Activated CD4-positive, alpha-beta memory T cell treated with anti-CD3 and anti-CD28 coated beads, Interleukin-2, amount 10 ng/mL, durations not matched to agents 7 days and 5 days (primary cell): Measurements from ENCODE around the gene GPR17. TPM values are rescaled to one million over a fixed set of nuclear protein-coding genes. Genes with fewer than 3 reads are reported as not detected.

Experiments
- CTCF ChIA-PET: fragments of 350-600 bp; sonication (Branson Sonifier 250); formaldehyde crosslinking; loops from one replicate; lab custom pipeline; 2021; ENCODE audit warnings: antibody characterized with exemption, inconsistent platforms; lab: Charles Lee
- POLR2A ChIA-PET: fragments of 350-600 bp; sonication (Branson Sonifier 250); formaldehyde crosslinking; loops from one replicate; lab custom pipeline; 2021; ENCODE audit warnings: antibody characterized with exemption; lab: Charles Lee
- DNase-seq: peaks from one replicate; pipeline ENCODE4 v3.0.0-alpha.2; 2020
- H3K27ac Mint-ChIP-seq: one replicate; pipeline ENCODE4 v1.8.0; 2021; ENCODE audit warnings: mild to moderate bottlenecking, mixed read lengths
- H3K27me3 Mint-ChIP-seq: one replicate; pipeline ENCODE4 v1.8.0; 2021; ENCODE audit warnings: mixed read lengths
- H3K36me3 Mint-ChIP-seq: one replicate; pipeline ENCODE4 v1.8.0; 2021; ENCODE audit warnings: low read depth, mixed read lengths
- H3K4me1 Mint-ChIP-seq: one replicate; pipeline ENCODE4 v1.8.0; 2021; ENCODE audit warnings: mixed read lengths
- H3K4me3 Mint-ChIP-seq: one replicate; pipeline ENCODE4 v1.8.0; 2021; ENCODE audit warnings: mild to moderate bottlenecking, mixed read lengths
- H3K9me3 Mint-ChIP-seq: one replicate; pipeline ENCODE4 v1.8.0; 2021; ENCODE audit warnings: mixed read lengths
- total RNA-seq, 2 experiments: library from RNA; stranded (reverse); gene quantifications; one replicate each; pipeline ENCODE4 v1.2.3, GENCODE V29; 2021

GPR17 gene
- total RNA-seq, 2 experiments from 2014 or later, result not detected

DNA sequence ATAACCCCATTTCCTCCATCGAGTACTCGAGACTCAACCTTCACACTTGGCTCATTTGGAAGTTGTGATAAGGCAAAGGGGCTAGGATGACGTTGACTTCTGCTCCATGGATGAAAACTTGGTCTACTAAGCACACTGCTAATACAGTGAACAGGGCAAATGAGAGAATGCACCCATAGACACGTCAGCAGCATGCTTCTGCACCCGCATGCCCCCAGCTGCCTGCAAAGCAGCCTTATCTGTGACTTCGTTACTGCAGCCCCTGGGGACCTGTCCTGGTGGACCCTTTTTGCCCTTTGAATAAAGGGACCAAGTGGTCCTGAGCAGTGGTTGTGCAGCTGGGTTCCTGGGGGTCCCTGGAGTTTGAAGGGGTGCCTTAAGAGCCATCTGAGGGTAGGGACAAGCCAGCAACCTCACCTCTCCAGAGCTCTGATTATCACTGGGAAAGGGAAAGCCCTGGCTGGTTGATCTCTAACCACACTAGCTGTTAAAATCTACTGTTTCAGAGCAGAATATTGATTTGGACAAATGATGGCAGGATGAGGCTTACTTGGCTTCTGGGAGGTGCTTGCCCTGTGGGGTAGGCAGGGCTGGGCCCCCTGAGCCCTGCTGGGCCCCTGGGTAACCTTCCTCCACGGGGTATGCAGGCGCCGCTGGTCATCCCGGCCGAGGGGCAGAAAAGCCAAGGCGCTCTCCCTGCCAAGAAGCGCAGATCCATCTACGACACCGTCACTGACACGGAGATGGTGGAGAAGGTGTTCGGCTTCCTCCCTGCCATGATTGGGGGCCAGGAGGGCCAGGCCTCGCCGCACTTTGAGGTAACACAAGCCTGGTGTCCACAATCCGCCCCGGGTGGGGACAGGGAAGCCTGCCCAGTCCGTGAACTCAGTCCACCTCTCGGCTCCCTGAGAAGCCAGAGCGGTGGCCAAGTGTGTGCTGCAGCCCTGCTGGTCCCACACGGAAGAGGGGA, 37.6 kb upstream of the GPR17 start:
- Mint-ChIP-seq H3K27me3 (peaks cover 14% of the 10 kb centered on the region), H3K36me3 (no peaks in the 10 kb centered on the region), H3K4me1 (peaks cover 2% of the 10 kb centered on the region), H3K9me3 (no peaks in the 10 kb centered on the region), H3K4me3 (no peak overlapping the region), H3K27ac (no peak overlapping the region)
- CTCF ChIA-PET, result no interaction called here
- no peak for DNase-seq
- POLR2A ChIA-PET, result no interaction called here

DNA sequence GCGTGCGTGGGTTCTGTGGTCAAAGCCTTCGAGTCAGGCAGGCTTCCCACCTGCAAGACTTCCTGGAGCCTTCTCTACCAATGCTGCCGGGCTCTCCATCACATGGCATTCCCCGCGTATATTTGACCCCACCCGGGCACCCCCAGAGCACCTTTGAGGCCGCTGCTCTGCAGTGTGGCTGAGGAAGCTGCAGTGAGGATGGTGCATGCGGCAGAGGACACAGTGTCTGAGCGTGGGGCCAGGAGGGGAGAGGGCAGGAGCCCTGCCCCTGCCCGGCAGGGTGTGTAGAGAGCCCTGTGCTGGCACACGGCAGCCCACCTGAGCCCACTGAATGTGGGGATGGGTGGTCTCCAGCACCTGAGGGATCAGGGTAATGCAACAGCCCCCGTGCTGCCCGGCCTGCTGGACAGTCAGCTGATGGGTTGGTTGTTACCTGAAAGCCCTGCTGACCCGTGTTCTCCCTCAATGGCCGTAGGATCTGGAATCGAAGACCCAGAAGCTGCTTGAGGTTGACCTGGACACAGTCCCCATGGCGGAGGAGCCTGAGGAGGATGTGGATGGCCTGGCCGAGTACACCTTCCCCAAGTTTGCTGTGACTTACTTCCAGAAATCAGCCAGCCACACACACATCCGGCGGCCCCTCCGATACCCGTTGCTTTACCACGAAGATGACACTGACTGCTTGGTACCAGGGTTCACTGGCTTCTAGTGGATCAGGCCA, 36.8 kb upstream of the GPR17 start:
- peaks cover 20% of the 10 kb centered on the region for H3K27me3 Mint-ChIP-seq
- no peaks in the 10 kb centered on the region for H3K36me3 Mint-ChIP-seq
- DNase-seq, result no peak
- H3K27ac Mint-ChIP-seq, result no peak overlapping the region
- H3K9me3 Mint-ChIP-seq, result no peaks in the 10 kb centered on the region
- no peak overlapping the region for H3K4me3 Mint-ChIP-seq
- CTCF ChIA-PET, result no interaction called here
- peaks cover 2% of the 10 kb centered on the region for H3K4me1 Mint-ChIP-seq
- POLR2A ChIA-PET, result no interaction called here

DNA sequence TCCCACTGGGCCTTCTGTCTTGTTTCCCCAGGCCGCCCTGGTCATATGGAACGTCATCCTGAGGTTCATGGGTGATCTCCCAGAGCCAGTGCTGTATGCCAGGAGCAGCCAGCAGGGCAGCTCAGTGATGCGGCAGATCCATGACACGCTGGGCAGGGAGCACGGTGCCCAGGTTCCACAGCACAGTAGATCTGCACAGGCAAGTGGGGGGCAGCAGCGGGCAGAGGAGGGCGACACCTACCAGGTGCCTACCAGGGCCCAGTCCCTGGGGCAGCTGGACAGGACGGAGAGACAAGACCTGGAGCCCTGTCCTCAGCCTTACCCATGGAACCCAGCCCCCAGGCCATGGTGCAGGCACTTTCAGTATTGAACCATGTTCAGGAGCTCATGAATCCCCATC, 36.1 kb upstream of the GPR17 start:
- Mint-ChIP-seq H3K27ac (no peak overlapping the region), H3K4me1 (no peaks in the 10 kb centered on the region), H3K9me3 (no peaks in the 10 kb centered on the region), H3K4me3 (no peak overlapping the region), H3K27me3 (peaks cover 21% of the 10 kb centered on the region), H3K36me3 (no peaks in the 10 kb centered on the region)
- POLR2A ChIA-PET, result no interaction called here
- no peak for DNase-seq
- CTCF ChIA-PET, result no interaction called here

DNA sequence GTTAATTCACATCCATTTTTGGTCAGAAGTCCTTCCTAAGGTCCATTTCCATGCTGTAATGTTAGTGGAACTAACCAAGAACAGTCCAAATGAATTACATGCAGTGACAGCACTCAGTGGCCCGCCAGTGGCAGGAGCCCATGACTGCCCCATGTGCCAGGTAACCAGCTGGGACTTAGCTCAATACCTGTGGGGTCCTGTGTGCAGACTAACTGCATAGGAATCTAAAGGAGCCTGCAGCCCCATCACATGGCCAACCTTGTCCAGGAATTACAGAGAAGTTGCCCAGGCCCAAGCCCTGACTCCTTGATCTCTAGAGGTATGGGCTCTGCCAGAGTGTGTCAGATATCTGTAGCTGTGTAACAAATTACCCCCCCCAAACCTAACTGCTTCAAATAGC, 35.4 kb upstream of the GPR17 start:
- no peak for DNase-seq
- no peak overlapping the region for H3K27ac Mint-ChIP-seq
- CTCF ChIA-PET, result no interaction called here
- H3K36me3 Mint-ChIP-seq, result no peaks in the 10 kb centered on the region
- peaks cover 25% of the 10 kb centered on the region for H3K27me3 Mint-ChIP-seq
- H3K4me3 Mint-ChIP-seq, result no peak overlapping the region
- no peaks in the 10 kb centered on the region for H3K4me1 Mint-ChIP-seq
- H3K9me3 Mint-ChIP-seq, result no peaks in the 10 kb centered on the region
- POLR2A ChIA-PET, result interaction anchor here (1.0 kb wide), 1 partner anchor 12 kb away, joined by 4 read pairs; no protein-coding TSS in a partner anchor

DNA sequence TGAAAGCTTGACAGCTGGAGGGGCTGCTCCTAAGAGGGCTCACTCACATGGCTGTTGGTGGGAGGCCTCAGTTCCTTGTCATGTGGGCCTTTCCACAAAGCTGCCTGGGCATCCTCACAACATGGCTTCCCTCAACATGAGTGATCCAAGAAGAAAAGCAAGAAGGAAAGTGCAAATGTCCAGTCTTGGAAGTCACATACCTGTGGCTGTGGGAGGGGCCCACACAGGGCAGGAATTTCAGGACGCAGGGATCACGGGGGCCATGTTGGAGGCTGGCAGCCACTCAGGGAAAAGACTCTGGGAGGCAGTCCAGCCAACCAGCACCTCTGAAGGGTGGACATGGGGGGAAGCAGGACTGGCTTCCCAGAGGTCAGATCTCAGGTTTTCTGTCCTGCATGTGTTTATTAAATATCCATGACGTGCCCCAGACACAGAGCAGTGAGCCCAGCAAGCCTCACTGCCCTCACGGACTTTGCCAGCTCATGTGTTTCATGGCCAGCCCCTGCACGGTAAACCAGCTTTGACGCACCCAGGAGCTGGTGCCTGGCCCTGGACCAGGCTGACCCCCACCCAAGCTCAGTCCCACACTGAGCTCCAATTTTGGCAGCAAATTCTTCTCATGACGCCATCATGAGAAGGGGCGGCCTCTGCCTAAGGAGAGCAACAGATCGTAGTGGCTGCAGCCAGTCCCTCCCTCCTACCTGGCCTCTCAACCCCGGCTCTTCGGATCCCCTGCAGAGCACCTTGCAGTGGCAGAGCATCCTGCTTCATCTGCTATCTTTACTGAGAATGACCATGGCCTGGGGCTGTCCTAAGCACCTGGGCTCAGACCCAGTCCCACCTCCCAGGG, 34.7 kb upstream of the GPR17 start:
- Mint-ChIP-seq H3K4me1 (no peaks in the 10 kb centered on the region), H3K27ac (no peak overlapping the region), H3K27me3 (peaks cover 30% of the 10 kb centered on the region), H3K36me3 (no peaks in the 10 kb centered on the region), H3K4me3 (no peak overlapping the region), H3K9me3 (no peaks in the 10 kb centered on the region)
- DNase-seq, result no peak
- ChIA-PET CTCF (no interaction called here), POLR2A (interaction anchor here (1.0 kb wide), 1 partner anchor 12 kb away, joined by 4 read pairs; no protein-coding TSS in a partner anchor)

DNA sequence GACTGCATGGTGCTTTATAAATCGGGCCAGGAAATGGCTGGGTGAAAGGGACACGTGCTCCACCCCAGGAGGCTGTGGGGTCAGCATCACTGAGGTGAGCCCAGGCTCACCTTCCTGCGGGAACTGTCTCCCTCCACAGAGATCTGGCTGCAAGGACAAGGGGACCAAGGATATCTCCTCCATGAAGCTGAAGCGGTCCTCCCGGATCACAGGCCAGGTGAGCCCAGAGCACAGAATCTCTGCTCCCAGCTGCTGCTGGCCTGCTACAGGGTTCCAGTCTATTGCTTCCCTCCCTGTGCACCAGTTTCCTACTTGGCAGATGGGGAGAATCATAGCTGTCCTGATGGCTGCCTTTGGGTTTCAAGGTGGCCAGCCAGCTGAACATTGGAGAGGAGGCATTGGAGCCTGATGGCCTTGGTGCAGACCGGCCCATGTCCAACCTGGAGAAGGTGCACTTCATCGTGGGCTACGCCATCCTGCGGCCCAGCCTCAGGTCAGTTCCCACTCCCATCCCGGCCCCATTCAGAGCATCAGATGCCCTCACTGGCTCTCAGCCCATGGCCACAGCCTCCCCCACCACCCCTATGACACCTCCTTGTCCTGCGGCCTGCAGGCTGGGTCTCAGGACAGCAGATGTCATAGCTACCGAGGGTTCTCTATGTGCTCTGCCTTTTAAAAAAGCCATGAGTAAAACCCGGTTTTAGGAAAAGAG, 33.7 kb upstream of the GPR17 start:
- Mint-ChIP-seq H3K27me3 (peaks cover 40% of the 10 kb centered on the region), H3K27ac (no peak overlapping the region), H3K4me1 (no peaks in the 10 kb centered on the region), H3K4me3 (no peak overlapping the region), H3K9me3 (no peaks in the 10 kb centered on the region), H3K36me3 (no peaks in the 10 kb centered on the region)
- no peak for DNase-seq
- POLR2A ChIA-PET, result no interaction called here
- CTCF ChIA-PET, result no interaction called here

DNA sequence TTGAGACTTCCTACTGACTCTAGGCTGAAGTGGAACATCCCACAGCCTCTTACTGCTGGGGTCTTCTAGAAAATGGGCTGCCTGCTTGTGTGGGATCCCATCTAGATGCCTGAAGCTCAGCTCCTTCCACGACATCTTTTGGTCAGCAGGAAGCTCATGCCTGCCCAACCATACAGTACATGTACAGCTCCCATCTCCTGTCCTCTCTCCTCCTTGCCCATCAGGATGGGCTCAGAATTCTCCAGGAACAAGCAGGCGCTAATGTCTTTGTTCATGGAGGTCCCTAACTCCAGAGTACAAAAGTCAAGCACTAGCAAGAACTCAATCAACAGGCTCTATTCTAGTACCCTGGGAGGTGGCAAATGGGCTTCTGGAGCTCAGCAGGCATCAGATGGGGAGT, 31.7 kb upstream of the GPR17 start:
- no peak overlapping the region for H3K4me3 Mint-ChIP-seq
- H3K36me3 Mint-ChIP-seq, result no peaks in the 10 kb centered on the region
- no peak overlapping the region for H3K27ac Mint-ChIP-seq
- H3K27me3 Mint-ChIP-seq, result peaks cover 41% of the 10 kb centered on the region
- CTCF ChIA-PET, result interaction anchor here (1.2 kb wide), 1 partner anchor 36 kb away, joined by 3 read pairs; no protein-coding TSS in a partner anchor
- H3K9me3 Mint-ChIP-seq, result no peaks in the 10 kb centered on the region
- H3K4me1 Mint-ChIP-seq, result no peaks in the 10 kb centered on the region
- POLR2A ChIA-PET, result no interaction called here
- DNase-seq, result no peak

DNA sequence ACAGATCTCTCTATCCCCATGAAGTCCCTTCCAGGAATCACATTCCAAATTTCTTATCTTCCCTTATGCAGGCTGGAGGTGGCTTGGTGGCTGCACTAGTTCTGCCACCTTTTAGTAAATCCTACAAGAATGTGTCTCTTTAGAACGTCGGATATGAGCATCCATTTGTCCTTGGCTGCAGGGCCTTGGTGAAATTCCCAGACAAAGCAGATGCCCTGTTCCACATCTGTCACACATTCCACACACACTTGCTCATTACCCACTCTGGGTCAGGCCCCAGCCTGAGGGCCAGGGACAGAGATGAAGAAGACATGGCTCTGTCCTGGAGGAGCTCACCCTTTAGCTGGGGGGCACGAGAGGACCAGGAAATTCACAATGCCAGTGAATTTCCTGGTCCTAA, 31.2 kb upstream of the GPR17 start:
- H3K4me3 Mint-ChIP-seq, result no peak overlapping the region
- POLR2A ChIA-PET, result no interaction called here
- peaks cover 41% of the 10 kb centered on the region for H3K27me3 Mint-ChIP-seq
- H3K9me3 Mint-ChIP-seq, result no peaks in the 10 kb centered on the region
- H3K27ac Mint-ChIP-seq, result no peak overlapping the region
- no peaks in the 10 kb centered on the region for H3K4me1 Mint-ChIP-seq
- H3K36me3 Mint-ChIP-seq, result no peaks in the 10 kb centered on the region
- CTCF ChIA-PET, result no interaction called here
- no peak for DNase-seq

DNA sequence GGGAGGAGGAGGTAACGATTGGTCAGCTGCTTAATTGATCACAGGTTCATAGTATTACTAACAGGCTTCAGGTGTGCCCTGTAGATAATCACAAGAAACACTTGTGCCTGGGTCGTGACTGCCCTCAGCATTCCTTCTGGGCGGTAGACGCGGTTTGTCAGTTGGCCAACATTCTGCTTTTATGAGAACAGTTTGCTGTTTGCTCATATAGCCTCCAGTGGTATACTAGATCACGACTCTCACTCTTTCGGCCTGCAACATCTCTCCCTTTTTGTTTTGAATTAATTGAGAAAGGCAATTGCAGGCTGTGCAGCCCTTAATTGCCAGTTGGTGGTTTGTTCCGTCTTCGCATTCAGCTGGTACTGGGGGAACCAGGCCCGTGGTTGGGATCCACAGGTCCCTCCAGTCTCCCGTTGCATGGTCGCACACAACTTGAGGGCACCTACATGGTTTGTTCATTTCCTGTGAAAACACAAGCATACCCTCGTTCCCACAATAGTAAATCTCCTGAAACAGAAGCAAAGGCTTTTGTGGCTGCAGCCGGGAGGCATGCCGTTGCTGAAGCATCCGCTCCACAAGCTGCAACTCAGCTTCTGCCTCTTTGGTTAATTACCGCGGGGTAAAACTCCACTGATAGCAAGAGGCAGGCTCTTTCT, 30.3 kb upstream of the GPR17 start:
- no peaks in the 10 kb centered on the region for H3K36me3 Mint-ChIP-seq
- ChIA-PET POLR2A (no interaction called here), CTCF (no interaction called here)
- no peaks in the 10 kb centered on the region for H3K4me1 Mint-ChIP-seq
- peaks cover 41% of the 10 kb centered on the region for H3K27me3 Mint-ChIP-seq
- H3K27ac Mint-ChIP-seq, result no peak overlapping the region
- H3K9me3 Mint-ChIP-seq, result no peaks in the 10 kb centered on the region
- DNase-seq, result no peak
- H3K4me3 Mint-ChIP-seq, result no peak overlapping the region

DNA sequence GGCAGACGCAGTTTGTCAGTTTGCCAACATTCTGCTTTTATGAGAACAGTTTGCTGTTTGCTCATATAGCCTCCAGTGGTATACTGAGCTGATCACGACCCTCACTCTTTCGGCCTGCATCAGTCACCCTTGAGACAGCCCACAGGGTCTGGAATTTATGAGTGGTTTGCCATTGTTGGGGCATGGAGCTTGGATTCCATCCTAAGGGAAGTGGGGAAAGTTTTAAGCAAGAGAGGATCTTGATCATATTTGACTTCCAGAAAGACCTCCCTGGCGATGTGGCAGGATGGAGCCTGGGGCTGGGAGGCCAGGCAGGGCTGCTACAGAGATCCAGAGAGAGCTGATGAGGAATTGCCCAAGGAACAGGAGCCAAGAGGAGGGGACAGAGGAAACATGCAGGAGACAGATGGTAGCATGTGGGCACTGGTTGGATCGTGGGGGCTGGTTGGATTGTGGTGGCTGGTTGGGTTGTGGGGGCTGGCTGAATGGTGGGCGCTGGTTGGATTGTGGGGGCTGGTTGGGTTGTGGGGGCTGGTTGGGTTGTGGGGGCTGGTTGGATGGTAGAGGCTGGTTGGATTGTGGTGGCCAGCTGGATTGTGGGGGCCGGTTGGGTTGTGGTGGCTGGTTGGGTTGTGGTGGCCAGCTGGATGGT, 27.3 kb upstream of the GPR17 start:
- ChIA-PET CTCF (interaction anchor here (1.2 kb wide), 1 partner anchor 28 kb away, joined by 4 read pairs; no protein-coding TSS in a partner anchor), POLR2A (no interaction called here)
- Mint-ChIP-seq H3K4me3 (no peak overlapping the region), H3K4me1 (no peaks in the 10 kb centered on the region), H3K27ac (no peak overlapping the region), H3K36me3 (no peaks in the 10 kb centered on the region), H3K27me3 (peaks cover 37% of the 10 kb centered on the region), H3K9me3 (no peaks in the 10 kb centered on the region)
- no peak for DNase-seq

DNA sequence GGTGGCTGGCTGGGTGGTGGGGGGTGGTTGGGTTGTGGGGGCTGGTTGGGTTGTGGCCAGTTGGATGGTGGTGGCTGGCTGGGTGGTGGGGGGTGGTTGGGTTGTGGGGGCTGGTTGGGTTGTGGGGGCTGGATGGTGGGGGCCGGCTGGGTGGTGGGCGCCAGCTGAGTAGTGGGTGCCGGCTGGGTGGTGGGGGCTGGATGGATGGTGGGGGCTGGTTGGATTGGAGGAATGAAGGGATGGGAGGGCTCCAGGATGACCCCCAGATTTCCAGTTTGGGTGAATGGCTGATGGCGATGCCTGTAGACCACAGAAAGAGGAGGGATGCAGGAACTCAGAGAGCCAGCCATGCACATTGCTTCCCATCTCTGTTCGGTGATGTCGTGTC, 26.8 kb upstream of the GPR17 start:
- CTCF ChIA-PET, result interaction anchor here (1.2 kb wide), 1 partner anchor 28 kb away, joined by 4 read pairs; no protein-coding TSS in a partner anchor
- Mint-ChIP-seq H3K4me3 (no peak overlapping the region), H3K27me3 (peaks cover 32% of the 10 kb centered on the region), H3K27ac (no peak overlapping the region), H3K9me3 (no peaks in the 10 kb centered on the region), H3K36me3 (no peaks in the 10 kb centered on the region), H3K4me1 (no peaks in the 10 kb centered on the region)
- DNase-seq, result no peak
- POLR2A ChIA-PET, result no interaction called here
